ENCODE data around the gene RRP7A. TPM values are rescaled to one million over a fixed set of nuclear protein-coding genes. Genes with fewer than 3 reads are reported as not detected.
"Not testable (repeated sequence)": the region's sequence is repeated elsewhere in the genome, so short reads cannot be mapped to it uniquely, and the experiment has no call there.

The RRP7A gene
- total RNA-seq, 1 donor: 18.6 TPM

DNA sequence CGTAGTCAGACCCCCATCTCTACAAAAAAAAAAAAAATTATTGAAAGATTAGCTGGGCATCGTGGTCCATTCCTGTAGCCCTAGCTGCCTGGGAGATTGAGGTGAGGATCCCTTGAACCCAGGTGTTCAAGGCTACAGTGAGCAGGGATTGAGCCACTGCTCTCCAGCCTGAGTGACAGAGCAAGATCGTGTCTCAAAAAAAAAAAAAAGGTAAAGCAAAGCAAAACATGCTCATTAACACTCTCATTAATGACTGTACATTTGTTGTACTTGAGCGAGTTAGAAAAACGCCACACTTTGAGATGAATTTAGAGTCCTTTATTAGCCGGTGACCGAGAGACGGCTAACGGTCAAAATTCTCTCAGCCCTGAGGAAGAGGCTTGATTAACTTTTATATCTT is 28.0 kb upstream of the RRP7A start:
- TF ChIP-seq, protein P1, sequence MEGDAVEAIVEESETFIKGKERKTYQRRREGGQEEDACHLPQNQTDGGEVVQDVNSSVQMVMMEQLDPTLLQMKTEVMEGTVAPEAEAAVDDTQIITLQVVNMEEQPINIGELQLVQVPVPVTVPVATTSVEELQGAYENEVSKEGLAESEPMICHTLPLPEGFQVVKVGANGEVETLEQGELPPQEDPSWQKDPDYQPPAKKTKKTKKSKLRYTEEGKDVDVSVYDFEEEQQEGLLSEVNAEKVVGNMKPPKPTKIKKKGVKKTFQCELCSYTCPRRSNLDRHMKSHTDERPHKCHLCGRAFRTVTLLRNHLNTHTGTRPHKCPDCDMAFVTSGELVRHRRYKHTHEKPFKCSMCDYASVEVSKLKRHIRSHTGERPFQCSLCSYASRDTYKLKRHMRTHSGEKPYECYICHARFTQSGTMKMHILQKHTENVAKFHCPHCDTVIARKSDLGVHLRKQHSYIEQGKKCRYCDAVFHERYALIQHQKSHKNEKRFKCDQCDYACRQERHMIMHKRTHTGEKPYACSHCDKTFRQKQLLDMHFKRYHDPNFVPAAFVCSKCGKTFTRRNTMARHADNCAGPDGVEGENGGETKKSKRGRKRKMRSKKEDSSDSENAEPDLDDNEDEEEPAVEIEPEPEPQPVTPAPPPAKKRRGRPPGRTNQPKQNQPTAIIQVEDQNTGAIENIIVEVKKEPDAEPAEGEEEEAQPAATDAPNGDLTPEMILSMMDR (IDR thresholded peaks at IDR 0.05; ENCODE audit: insufficient read depth, low read length): no peak

DNA sequence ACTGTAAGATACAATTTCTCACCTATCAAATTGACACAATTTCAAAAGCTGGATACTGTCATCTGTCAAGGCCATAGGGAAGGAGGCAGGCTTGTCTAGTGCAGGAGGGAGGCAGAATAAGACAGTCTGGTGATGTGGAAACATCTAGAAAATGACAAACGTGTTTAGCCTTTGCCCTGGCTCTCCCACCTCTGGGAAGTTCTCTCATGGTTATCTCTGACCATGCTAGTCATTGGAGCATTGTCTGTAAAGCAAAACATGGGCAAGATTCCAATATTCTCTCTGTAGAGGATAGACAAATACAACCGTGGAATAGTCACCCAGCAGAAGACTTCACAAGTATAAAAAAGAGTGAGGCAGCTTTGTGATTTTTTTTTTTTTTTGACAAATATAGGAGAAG is 25.1 kb upstream of the RRP7A start:
- DNase-seq (ENCODE audit: low read depth): peak; percentile 74
- H3K4me3 ChIP-seq (ENCODE audit: low read depth, low read length): no peak overlapping the region
- TF ChIP-seq, protein P1 (IDR thresholded peaks at IDR 0.05; ENCODE audit: insufficient read depth, low read length): no peak

More for the DNA sequence above, 28.0 kb upstream of the RRP7A start:
- DNase-seq (ENCODE audit: low read depth): no peak
- H3K4me3 ChIP-seq (ENCODE audit: low read depth, low read length): no peak overlapping the region

DNA sequence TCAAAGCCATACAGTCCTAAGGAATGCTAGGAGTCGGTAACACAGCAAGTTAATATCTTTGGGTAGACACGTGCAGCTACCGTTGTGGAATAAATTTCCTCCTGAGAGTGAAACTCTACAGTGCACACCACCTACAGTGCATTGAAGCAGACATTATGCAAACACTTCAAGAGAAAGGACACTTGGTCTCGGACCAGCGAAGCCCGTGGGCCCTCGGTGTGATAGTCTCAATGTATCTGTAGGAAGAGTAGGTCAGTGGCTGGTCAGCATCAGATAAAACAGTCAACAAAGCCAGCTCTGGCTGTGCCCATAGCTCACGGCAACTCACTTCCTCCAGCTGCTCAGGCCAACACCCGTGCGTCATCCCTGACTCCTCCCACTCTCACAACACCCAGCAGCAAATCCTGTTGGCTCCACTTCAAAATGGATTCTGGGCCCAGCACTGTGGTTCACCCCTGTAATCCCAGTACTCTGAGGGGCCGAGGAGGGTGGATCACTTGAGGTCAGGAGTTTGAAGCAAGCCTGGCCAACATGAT is 19.7 kb upstream of the RRP7A start:
- not testable (repeated sequence) for H3K4me3 ChIP-seq (ENCODE audit: low read depth, low read length)
- DNase-seq (ENCODE audit: low read depth): peak; percentile 79

DNA sequence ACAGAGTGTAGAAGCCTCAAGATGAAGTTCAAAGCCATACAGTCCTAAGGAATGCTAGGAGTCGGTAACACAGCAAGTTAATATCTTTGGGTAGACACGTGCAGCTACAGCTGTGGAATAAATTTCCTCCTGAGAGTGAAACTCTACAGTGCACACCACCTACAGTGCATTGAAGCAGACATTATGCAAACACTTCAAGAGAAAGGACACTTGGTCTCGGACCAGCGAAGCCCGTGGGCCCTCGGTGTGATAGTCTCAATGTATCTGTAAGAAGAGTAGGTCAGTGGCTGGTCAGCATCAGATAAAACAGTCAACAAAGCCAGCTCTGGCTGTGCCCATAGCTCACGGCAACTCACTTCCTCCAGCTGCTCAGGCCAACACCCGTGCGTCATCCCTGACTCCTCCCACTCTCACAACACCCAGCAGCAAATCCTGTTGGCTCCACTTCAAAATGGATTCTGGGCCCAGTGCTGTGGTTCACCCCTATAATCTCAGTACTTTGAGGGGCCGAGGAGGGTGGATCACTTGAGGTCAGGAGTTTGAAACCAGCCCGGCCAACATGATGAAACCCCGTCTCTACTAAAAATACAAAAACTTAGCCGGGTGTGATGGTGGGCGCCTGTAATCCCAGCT is 17.7 kb upstream of the RRP7A start:
- peak; percentile 62 for DNase-seq (ENCODE audit: low read depth)

DNA sequence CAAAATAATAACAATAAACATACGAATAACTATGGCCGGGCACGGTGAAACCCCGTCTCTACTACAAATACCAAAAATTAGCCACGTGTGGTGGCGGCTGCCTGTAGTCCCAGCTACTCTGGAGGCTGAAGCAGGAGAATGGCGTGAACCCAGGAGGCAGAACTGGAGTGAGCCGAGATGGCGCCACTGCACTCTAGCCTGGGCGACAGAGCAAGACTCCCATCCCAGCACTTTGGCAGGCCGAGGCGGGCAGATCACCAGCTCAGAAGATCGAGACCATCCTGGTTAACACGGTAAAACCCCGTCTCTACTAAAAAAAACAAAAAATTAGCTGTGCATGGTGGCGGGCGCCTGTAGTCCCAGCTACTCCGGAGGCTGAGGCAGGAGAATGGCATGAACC is 17.0 kb upstream of the RRP7A start:
- not testable (repeated sequence) for DNase-seq (ENCODE audit: low read depth); H3K4me3 ChIP-seq (ENCODE audit: low read depth, low read length)

More for the DNA sequence above, 17.7 kb upstream of the RRP7A start:
- not testable (repeated sequence) for H3K4me3 ChIP-seq (ENCODE audit: low read depth, low read length)

DNA sequence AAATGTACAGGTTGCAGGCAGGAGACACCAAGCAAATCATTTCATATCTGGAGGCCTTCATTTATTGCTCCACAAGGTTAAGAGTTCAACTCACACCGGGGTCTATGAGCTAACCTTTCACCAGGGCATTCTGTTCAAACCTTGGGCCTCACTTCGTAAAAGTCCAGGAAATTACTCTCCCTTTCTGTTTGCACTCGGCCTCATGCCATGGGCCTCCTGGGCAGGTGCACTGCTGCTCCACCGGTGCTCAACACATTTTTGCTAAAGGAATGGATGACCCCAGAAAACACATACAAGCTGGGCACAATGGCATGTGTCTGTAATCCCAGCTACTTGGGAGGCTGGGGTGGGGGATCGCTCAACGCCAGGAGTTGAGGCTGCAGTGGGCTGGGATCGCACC is 16.6 kb upstream of the RRP7A start:
- H3K4me3 ChIP-seq (ENCODE audit: low read depth, low read length): no peak overlapping the region
- no peak for DNase-seq (ENCODE audit: low read depth)
- TF ChIP-seq, protein P1 (IDR thresholded peaks at IDR 0.05; ENCODE audit: insufficient read depth, low read length): no peak

DNA sequence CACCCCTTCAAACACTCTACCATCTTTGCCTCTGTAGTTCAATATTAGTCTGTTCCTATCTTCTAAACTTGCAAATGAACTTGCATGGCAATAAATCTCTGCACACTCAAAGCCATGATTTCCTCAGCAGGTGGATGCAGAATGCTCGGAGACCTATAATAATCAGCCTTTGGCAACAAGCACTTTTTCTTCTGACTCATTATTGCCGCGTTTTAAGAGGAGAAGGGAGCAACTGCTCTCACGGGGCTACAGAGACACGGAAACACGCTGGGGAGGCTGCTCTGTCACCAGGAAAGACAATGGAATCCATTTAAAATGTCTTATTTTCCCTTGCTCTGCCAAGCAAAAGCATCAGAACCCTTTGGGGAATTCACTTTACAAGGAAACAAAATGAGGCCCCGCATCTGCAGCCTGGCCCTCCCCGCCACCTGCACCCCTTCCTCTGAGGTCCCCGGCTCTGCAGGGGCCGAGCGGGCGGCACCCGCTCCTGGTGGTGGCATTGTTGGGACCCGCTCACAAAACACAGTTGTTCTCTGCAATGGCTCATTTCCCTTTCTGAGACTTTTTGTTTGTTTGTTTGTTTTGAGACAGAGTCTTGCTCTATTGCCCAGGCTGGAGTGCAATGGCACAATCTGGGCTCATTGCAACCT is 15.6 kb upstream of the RRP7A start:
- H3K4me3 ChIP-seq (ENCODE audit: low read depth, low read length); DNase-seq (ENCODE audit: low read depth): not testable (repeated sequence)

DNA sequence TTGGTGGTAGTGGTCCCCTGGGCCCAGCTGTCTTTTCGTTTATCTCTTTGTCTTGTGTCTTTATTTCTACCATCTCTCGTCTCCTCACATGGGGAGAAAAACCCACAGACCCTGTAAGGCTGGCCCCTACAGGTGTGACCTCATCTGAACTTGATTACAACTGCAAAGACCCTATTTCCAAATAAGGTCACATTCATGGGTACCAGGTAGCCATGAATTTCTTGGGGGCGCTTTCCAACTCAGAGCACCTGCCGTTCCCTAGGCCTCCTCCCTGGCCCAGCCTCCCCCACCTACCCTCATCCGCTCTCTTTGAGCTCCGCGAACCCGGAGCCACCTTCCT is 14.0 kb upstream of the RRP7A start:
- no peak for DNase-seq (ENCODE audit: low read depth)
- TF ChIP-seq, protein P1 (IDR thresholded peaks at IDR 0.05; ENCODE audit: insufficient read depth, low read length): no peak
- no peak overlapping the region for H3K4me3 ChIP-seq (ENCODE audit: low read depth, low read length)

DNA sequence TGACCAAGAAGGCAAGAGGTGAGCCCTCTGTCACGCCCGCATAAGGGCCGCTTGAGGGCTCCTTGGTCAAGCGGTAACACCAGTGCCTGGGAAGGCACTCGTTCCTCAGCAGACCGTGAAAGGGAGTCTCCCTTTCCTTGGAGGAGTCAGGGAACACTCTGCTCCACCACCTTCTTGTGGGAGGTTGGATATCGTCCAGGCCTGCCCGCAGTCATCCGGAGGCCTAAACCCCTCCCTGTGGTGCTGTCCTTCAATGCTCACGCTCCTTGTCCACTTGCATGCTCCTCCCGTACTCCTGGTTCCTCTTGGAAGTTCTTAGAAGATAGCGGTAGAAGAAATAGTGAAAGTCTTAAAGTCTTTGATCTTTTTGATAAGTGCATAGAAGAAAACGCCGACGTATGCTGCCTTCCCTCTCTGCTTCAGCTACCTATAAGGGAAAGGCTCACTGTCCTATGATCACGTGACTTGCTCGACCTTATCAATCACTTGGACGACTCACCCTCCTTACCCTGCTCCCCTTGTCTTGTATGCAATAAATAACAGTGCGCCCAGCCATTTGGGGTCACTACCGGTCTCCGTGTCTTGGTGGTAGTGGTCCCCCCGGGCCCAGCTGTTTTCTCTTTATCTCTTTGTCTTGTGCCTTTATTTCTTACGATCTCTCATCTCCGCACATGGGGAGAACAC is 11.9 kb upstream of the RRP7A start:
- H3K4me3 ChIP-seq (ENCODE audit: low read depth, low read length); DNase-seq (ENCODE audit: low read depth): not testable (repeated sequence)

DNA sequence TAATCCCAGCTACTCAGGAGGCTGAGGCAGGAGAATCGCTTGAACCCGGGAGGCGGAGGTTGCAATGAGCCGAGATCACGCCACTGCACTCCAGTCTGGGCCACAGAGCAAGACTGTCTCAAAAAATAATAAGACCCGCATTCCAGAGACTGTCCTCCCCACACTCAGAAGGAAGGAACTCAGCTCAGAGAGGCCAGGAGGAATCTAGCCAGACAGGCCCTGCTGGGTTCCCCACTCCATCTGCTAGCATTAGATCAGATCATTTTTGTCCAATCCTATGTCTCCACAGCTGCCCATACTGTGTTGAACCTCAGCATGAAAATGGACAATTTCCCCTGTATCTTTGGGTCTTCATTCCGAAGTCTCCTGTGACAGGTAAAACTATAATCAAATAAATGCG is 9.8 kb upstream of the RRP7A start:
- DNase-seq (ENCODE audit: low read depth); H3K4me3 ChIP-seq (ENCODE audit: low read depth, low read length): not testable (repeated sequence)
